HG03432 (cell line): ENCODE measurements around the gene LRP1B.
"Not testable (repeated sequence)": the region's sequence is repeated elsewhere in the genome, so short reads cannot be mapped to it uniquely, and the experiment has no call there.

Experiments used
- ATAC-seq: cut with Tn5 transposase; IDR thresholded peaks from one replicate; pipeline ENCODE4 v1.9.1; 2021; ENCODE audit warnings: mild to moderate bottlenecking, moderate library complexity; ENCODE audit not compliant: unreplicated experiment

The LRP1B gene

DNA sequence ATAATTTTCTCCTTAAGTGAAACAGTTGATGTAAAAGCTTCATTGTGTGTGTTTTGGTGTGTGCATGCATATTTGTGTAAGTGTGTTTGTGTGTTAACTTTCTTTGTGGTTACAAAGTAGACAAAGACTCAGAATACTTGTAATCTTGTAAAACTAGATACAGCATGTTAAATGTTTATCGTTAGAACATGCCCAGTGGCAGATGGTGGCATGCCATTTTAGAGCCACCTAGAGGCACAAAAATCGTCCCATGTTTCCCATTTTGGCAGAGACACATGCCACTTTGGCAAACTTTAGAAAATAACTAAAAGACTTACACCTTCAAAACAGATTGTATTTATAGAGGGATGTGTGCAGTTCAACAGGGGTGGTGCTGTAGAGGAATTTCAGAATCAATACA lies 224.1 kb downstream of the LRP1B start:
- no peak for ATAC-seq

GRCh38 chr2:141900826-141901225 lies 230.0 kb downstream of the LRP1B start:
- no peak for ATAC-seq

GRCh38 chr2:141899740-141900139 lies 231.1 kb downstream of the LRP1B start:
- ATAC-seq: no peak

DNA sequence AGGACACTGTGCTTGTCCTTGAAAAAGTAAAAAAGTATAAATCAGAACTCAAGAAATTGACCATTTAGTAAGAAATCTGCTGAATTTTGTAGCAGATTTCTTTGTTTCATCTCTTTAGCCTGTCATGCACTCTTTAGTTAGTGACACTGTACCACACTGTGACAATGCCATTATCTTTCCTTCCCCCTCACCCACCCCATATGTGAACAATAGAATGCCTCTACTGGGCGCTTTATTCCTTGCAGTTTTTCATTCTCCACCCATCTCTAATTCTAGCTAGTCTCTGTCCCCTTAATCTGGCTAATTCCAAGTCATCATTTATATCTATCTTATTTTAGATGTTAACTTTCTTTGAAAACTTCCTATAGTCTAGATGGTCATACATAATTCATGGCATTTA lies 241.0 kb downstream of the LRP1B start:
- no peak for ATAC-seq

- ATAC-seq: no peak
Measured at GRCh38 chr2:141888987-141889555, 241.7 kb downstream of the LRP1B start.

DNA sequence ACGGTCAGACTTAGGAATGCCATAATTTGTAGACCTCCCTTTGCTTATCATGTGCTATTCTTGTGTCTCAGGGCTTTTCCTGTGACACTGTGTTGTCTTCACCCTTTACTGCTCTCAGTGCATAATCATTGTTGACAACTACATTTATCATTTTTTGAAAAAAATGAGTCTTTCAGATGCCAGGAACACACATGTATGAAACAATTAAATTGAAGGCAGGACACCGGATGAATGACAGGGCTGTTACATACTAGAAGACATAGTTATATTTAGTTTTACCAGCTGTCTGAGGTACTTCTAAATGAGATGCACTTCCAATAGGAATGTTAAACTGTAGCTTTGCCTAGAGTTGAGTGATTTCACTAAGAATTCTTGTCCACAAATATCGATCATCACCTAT lies 243.5 kb downstream of the LRP1B start:
- ATAC-seq: no peak

GRCh38 chr2:141878016-141878415 lies 252.8 kb downstream of the LRP1B start:
- ATAC-seq: no peak

GRCh38 chr2:141871913-141872634 lies 258.7 kb downstream of the LRP1B start:
- ATAC-seq: no peak

DNA sequence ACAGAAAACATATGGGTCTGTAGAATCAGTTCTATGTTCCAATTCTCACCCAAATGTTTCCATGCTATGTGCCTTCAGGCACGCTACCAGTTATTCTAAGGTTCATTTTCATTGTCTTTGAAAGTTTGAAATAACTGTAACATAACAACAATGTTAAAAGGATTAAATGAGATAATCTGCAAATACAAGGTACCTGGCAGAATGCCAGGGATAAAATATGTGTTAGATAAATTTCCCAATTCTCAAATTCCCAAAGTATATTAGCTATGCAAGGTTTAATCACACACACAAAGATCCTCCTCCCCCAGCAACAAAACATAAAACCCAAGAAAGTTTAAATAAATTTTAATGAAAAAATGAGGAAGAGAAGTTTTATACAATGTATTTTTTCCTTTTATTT lies 261.2 kb downstream of the LRP1B start:
- ATAC-seq: no peak

DNA sequence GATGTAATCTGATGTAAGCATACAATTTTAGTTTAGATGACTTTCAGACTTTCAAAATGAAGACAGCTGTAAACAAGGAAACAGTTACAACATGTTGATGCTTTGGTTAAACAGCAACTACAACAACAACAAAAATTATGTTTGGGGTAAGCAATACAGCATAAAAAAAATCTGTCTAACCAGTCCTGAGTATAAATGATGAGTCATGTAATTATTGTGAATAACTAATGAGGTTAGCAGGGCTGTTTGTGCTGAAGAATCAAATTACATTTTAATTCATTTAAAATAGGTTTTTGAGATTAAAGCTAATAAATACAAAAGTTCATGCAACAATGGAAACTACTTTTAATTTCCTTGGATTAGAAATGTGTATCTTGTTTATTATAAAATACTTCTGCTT lies 266.9 kb downstream of the LRP1B start:
- ATAC-seq: no peak

DNA sequence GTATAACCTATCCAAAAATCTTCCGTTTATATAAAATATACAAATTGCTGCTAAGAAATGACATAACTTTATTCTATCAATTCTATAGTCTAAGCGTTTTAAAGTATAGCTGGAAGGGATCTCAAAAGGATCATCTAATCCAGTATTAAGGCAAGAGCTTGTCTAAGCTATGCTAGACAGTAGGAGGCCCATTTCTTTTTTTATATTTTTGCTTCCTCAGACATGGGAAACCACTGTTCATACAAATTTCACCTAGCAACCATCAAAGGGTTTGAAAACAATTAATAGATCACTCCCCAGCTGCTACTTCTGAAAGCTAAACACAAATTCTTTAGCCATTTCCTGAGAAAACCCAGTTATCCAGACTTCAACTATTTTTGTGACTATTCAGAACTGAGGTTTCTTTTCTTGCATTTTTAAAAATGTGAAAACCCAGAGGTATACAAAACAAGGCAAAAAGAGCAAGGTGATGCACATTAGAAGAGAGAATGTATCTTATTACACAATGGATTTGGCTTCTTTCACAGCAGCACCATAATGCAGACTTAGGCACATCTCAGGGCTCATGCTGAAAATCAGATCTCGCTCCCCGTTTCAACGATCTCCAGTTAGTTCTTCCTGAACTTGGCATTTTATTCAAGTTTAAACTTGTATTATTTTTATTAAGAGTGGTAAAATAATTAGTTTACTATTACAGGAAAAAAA lies 274.4 kb downstream of the LRP1B start:
- ATAC-seq: no peak

- ATAC-seq: no peak
Measured at GRCh38 chr2:141848191-141848590, 282.6 kb downstream of the LRP1B start.

GRCh38 chr2:141844231-141844630 lies 286.6 kb downstream of the LRP1B start:
- no peak for ATAC-seq

- ATAC-seq: no peak
Measured at GRCh38 chr2:141835103-141835502, 295.7 kb downstream of the LRP1B start.

GRCh38 chr2:141828761-141829160 lies 302.1 kb downstream of the LRP1B start:
- no peak for ATAC-seq

GRCh38 chr2:141824790-141825189 lies 306.0 kb downstream of the LRP1B start:
- ATAC-seq: no peak

DNA sequence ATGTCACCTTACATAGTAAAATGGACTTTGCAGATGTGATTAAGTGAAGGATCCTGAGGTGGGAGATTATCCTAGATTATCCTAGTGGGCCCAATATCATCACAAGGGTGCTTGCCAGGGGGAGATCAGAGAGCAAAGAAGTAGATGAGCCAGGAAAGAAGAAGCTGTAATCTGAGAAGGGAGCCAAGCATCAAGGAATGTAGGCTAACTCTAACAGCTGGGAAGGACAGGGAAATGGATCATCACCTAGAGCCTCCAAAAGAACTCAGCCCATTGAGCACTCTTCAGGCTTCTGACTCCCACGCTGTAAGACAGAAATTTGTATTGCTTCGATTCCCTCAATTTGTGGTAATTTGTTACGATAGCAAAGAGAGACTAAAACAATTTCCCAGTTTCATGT lies 309.9 kb downstream of the LRP1B start:
- ATAC-seq: no peak

DNA sequence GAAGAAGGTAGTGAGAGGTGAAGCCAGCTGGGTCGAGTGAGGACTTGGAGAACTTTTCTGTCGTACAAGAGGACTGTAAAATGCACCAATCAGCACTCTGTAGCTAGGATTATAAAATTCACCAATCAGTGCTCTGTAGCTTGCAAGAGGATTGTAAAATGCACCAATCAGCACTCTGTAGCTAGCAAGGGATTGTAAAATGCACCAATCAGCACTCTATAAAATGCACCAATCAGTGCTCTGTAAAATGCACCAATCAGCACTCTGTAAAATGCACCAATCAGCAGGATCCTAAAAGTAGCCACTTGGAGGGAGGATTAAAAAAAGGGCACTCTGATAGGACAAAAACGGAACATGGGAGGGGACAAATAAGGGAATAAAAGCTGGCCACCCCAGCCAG lies 315.5 kb downstream of the LRP1B start:
- ATAC-seq: not testable (repeated sequence)

GRCh38 chr2:141814150-141814549 lies 316.7 kb downstream of the LRP1B start:
- ATAC-seq: no peak

DNA sequence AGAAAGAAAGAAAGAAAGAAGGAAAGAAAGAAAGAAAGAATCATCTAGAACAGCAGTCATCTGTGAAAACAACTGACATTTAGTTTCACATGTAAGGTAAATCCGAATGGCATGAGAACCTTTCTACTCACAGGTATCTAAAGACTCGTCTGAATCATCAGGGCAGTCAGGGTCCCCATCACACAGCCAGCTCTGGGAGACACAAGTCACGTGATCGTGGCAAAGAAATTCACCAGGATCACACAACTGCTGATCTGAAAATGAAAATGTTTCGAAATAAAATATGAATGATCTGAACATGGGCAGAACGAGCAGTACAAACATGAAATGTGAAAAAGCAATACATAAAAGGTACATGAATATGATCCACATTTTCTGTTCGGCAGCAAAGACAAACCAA lies 320.7 kb downstream of the LRP1B start:
- ATAC-seq: no peak

- ATAC-seq: peak; percentile 74
Measured at GRCh38 chr2:141806090-141806489, 324.7 kb downstream of the LRP1B start.

DNA sequence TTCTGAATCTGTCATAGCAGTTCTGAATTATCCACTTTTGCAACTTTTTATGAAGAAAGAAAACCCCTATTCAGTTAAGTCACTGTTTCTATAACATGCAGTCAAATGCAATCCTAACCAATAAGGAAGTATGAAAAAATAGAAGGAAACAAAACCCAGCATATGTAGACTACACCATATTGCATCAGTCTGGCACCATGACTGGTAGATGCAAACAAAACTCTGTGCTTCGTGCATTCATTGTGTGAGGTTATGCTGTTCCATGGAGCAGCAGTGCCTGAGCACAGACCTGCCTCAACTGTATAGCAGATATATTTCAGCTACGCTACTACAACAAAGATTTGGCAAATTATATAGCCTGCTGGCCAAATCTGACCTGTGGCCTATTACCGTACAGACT lies 325.5 kb downstream of the LRP1B start:
- no peak for ATAC-seq
